Upper lobe of left lung (tissue), 6 donors: ENCODE measurements around the gene TMEM18. TPM values are rescaled to one million over a fixed set of nuclear protein-coding genes. Genes with fewer than 3 reads are reported as not detected.
"Not testable (repeated sequence)": the region's sequence is repeated elsewhere in the genome, so short reads cannot be mapped to it uniquely, and the experiment has no call there.

Experiments
- ATAC-seq, 2 donors: fragments of 200-7000 bp; cut with Tn5 transposase; one replicate each; pipeline ENCODE4 v1.9.1; 2022; ENCODE audit warnings: mild to moderate bottlenecking in 2 of 2, moderate library complexity in 2 of 2; ENCODE audit not compliant: low FRiP score in 2 of 2
- DNase-seq, 2 donors: peaks; one replicate each; pipeline ENCODE4 v3.0.0-alpha.2; 2019 to 2020
- H3K27ac ChIP-seq, 4 donors: fragments of 200-600 bp; sonication (generic); one replicate each; pipeline ENCODE4 v1.5.1; 2016 to 2019
- H3K27me3 ChIP-seq, 4 donors: fragments of 200-600 bp; sonication (generic); one replicate each; pipeline ENCODE4 v1.5.1; 2017 to 2019
- H3K36me3 ChIP-seq, 4 donors: fragments of 200-600 bp; sonication (generic); one replicate each; pipeline ENCODE4 v1.5.1; 2016 to 2019
- H3K4me1 ChIP-seq, 4 donors: fragments of 200-600 bp; sonication (generic); one replicate each; pipeline ENCODE4 v1.5.1; 2018 to 2019
- H3K4me3 ChIP-seq, 4 donors: fragments of 200-600 bp; sonication (generic); one replicate each; pipeline ENCODE4 v1.5.1; 2017 to 2019; ENCODE audit warnings: mild to moderate bottlenecking in 2 of 4, moderate library complexity in 1 of 4
- H3K9me3 ChIP-seq, 4 donors: fragments of 200-600 bp; sonication (generic); one replicate each; pipeline ENCODE4 v1.5.1; 2018 to 2019
- CTCF ChIP-seq, 6 experiments: fragments of 450-650 bp in 4 of 6; fragments of 200-600 bp in 2 of 6; sonication (generic) in 2 of 6; IDR thresholded peaks; one replicate each; pipeline ENCODE4 v1.5.1; 2016 to 2019; ENCODE audit warnings: antibody characterized with exemption in 6 of 6
- EP300 ChIP-seq, 4 donors: sonication (generic); formaldehyde crosslinking; IDR thresholded peaks; one replicate each; pipeline ENCODE4 v1.5.1; 2017; ENCODE audit warnings: antibody characterized with exemption in 4 of 4, control low read depth in 2 of 4
- POLR2A ChIP-seq, 4 donors: fragments of 450-650 bp; IDR thresholded peaks; one replicate each; pipeline ENCODE4 v1.5.1; 2016 to 2017; ENCODE audit warnings: antibody characterized with exemption in 4 of 4, mild to moderate bottlenecking in 2 of 4
- POLR2AphosphoS5 ChIP-seq, 2 donors: sonication (generic); formaldehyde crosslinking; IDR thresholded peaks; one replicate each; pipeline ENCODE4 v1.5.1; 2017; ENCODE audit warnings: antibody characterized with exemption in 2 of 2
- WGBS, 2 donors: methylation state at CpG; one replicate each; pipeline ENCODE4 v1.1.5; 2017 to 2018; 5-methylcytosine and 5-hydroxymethylcytosine counted together
- total RNA-seq, 6 donors: library from RNA; depleted of rRNA in 4 of 6; stranded (reverse); fragments of >200 nt in 4 of 6; gene quantifications; one replicate each; pipeline versions ENCODE4 v1.1.0 to v1.2.1, GENCODE V29; 2016 to 2021
- donor health status: DM: no; HTN: no; CAD: no; lungs with moderate emphysema.
- donor health status: DM: no; HTN: yes; CAD: no; lungs with severe emphysema.

The TMEM18 gene
- total RNA-seq, 6 donors from 2014 or later = 5.0 to 31.4 (median 17.3) TPM

GRCh38 chr2:685421-685820 is 8.2 kb upstream of the TMEM18 start:
- peaks cover 0 to 13% (median 4%) of the 10 kb centered on the region in 4 donors for H3K9me3 ChIP-seq
- no peak for TF ChIP-seq EP300 (IDR thresholded peaks at IDR 0.05)
- no peak for TF ChIP-seq POLR2A (IDR thresholded peaks at IDR 0.05)
- no peak for TF ChIP-seq CTCF (IDR thresholded peaks at IDR 0.05)
- no peak for TF ChIP-seq POLR2AphosphoS5 (IDR thresholded peaks at IDR 0.05)
- DNase-seq (no peak), ATAC-seq (no peak)
- no peak overlapping the region for H3K27ac ChIP-seq
- no peak overlapping the region for H3K4me3 ChIP-seq
- H3K27me3 ChIP-seq = no peaks in the 10 kb centered on the region
- 48 to 53% methylated on average over 1 of the region's 1 CpG for WGBS, 2 donors
- H3K36me3 ChIP-seq = no peaks in the 10 kb centered on the region
- no peaks in the 10 kb centered on the region for H3K4me1 ChIP-seq

- H3K27me3 ChIP-seq, DNase-seq, ATAC-seq, H3K27ac ChIP-seq, H3K4me3 ChIP-seq, H3K4me1 ChIP-seq, H3K36me3 ChIP-seq: not testable (repeated sequence)
- H3K9me3 ChIP-seq = peaks cover 0 to 13% (median 4%) of the 10 kb centered on the region in 4 donors
- WGBS, 2 donors = 83 to 92% methylated on average over 2 of the region's 2 CpGs
These were observed 7.7 kb upstream of the TMEM18 start for GRCh38 chr2:684913-685312.

GRCh38 chr2:682226-682625 is 5.0 kb upstream of the TMEM18 start:
- ATAC-seq (no peak), DNase-seq (no peak)
- peaks cover 0 to 5% (median 2%) of the 10 kb centered on the region in 4 donors for H3K4me1 ChIP-seq
- TF ChIP-seq POLR2A (IDR thresholded peaks at IDR 0.05) (no peak), POLR2AphosphoS5 (IDR thresholded peaks at IDR 0.05) (no peak)
- H3K4me3 ChIP-seq = no peak overlapping the region
- peaks cover 0 to 13% (median 4%) of the 10 kb centered on the region in 4 donors for H3K9me3 ChIP-seq
- H3K27me3 ChIP-seq = no peaks in the 10 kb centered on the region
- no peaks in the 10 kb centered on the region for H3K36me3 ChIP-seq
- H3K27ac ChIP-seq = no peak overlapping the region

GRCh38 chr2:681312-681711 is 4.1 kb upstream of the TMEM18 start:
- DNase-seq (no peak), ATAC-seq (no peak)
- Histone ChIP-seq H3K27me3 (no peaks in the 10 kb centered on the region), H3K9me3 (peaks cover 0 to 13% (median 4%) of the 10 kb centered on the region in 4 donors), H3K4me3 (no peak overlapping the region), H3K4me1 (peaks cover 0 to 5% (median 3%) of the 10 kb centered on the region in 4 donors), H3K27ac (no peak overlapping the region), H3K36me3 (no peaks in the 10 kb centered on the region)
- 78 to 83% methylated on average over 11 of the region's 11 CpGs for WGBS, 2 donors
- TF ChIP-seq POLR2A (IDR thresholded peaks at IDR 0.05) (no peak), EP300 (IDR thresholded peaks at IDR 0.05) (no peak), POLR2AphosphoS5 (IDR thresholded peaks at IDR 0.05) (no peak), CTCF (IDR thresholded peaks at IDR 0.05) (no peak)

- H3K4me3 ChIP-seq = no peak overlapping the region
- WGBS, 2 donors = 87 to 93% methylated on average over 8 of the region's 8 CpGs
- peaks cover 0 to 12% (median under 1%) of the 10 kb centered on the region in 4 donors for H3K9me3 ChIP-seq
- DNase-seq = peak in 1 of 2 donors; percentile 30
- no peaks in the 10 kb centered on the region for H3K27me3 ChIP-seq
- no peak for TF ChIP-seq POLR2AphosphoS5 (IDR thresholded peaks at IDR 0.05)
- TF ChIP-seq CTCF (IDR thresholded peaks at IDR 0.05) = no peak
- TF ChIP-seq POLR2A (IDR thresholded peaks at IDR 0.05) = no peak
- no peak for TF ChIP-seq EP300 (IDR thresholded peaks at IDR 0.05)
- ATAC-seq = no peak
- H3K4me1 ChIP-seq = peaks cover 6 to 13% (median 8%) of the 10 kb centered on the region in 4 donors
- no peaks in the 10 kb centered on the region for H3K36me3 ChIP-seq
- H3K27ac ChIP-seq = no peak overlapping the region
These were observed 3.3 kb upstream of the TMEM18 start for GRCh38 chr2:680496-680895.

GRCh38 chr2:678964-679363 is 1.8 kb upstream of the TMEM18 start:
- Histone ChIP-seq H3K27me3 (no peaks in the 10 kb centered on the region), H3K36me3 (peaks cover 0 to 12% (median 4%) of the 10 kb centered on the region in 4 donors), H3K9me3 (no peaks in the 10 kb centered on the region), H3K4me3 (no peak overlapping the region), H3K4me1 (peaks cover 6 to 13% (median 9%) of the 10 kb centered on the region in 4 donors), H3K27ac (no peak overlapping the region)
- ATAC-seq = no peak
- WGBS, 2 donors = 91 to 94% methylated on average over 9 of the region's 9 CpGs
- no peak for TF ChIP-seq POLR2A (IDR thresholded peaks at IDR 0.05)
- no peak for TF ChIP-seq POLR2AphosphoS5 (IDR thresholded peaks at IDR 0.05)
- no peak for TF ChIP-seq CTCF (IDR thresholded peaks at IDR 0.05)
- no peak for TF ChIP-seq EP300 (IDR thresholded peaks at IDR 0.05)
- DNase-seq = no peak
